ENCODE measurements around the gene BTBD2.

The BTBD2 gene

GRCh38 chr19:2056837-2057192 lies 41.3 kb upstream of the BTBD2 start:
- DNase-seq (ENCODE audit: low read depth), result no peak
- no peak for TF ChIP-seq CTCF (conservative IDR thresholded peaks at IDR 0.05; ENCODE audit: low read length)
- H3K4me3 ChIP-seq (ENCODE audit: low read length), result no peak overlapping the region

GRCh38 chr19:2055931-2056836 lies 40.7 kb upstream of the BTBD2 start:
- H3K4me3 ChIP-seq (ENCODE audit: low read length), result peak overlapping the region; percentile 60
- TF ChIP-seq CTCF (conservative IDR thresholded peaks at IDR 0.05; ENCODE audit: low read length), result no peak
- peak; percentile 92 for DNase-seq (ENCODE audit: low read depth)

DNA sequence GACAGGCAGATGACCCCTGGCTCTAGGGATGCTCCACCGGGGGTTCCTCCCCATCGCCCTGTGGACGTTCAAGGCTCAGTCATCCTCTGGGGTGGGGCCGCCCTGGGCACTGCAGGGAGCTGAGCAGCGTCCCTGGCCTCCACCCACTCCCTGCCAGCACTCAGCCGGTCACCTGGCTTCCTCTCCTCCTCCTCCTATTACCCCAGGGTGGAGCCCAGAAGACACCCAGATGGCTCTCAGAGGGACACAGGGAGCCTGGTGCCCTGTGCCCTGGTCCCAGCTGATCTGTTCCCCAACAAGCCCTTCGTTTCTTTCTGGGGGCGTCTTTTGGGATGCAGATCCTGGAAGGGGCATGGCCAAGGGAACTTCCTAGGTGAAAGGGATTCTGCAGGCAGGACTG lies 39.2 kb upstream of the BTBD2 start:
- H3K4me3 ChIP-seq (ENCODE audit: low read length), result no peak overlapping the region
- no peak for TF ChIP-seq CTCF (conservative IDR thresholded peaks at IDR 0.05; ENCODE audit: low read length)
- no peak for DNase-seq (ENCODE audit: low read depth)

DNA sequence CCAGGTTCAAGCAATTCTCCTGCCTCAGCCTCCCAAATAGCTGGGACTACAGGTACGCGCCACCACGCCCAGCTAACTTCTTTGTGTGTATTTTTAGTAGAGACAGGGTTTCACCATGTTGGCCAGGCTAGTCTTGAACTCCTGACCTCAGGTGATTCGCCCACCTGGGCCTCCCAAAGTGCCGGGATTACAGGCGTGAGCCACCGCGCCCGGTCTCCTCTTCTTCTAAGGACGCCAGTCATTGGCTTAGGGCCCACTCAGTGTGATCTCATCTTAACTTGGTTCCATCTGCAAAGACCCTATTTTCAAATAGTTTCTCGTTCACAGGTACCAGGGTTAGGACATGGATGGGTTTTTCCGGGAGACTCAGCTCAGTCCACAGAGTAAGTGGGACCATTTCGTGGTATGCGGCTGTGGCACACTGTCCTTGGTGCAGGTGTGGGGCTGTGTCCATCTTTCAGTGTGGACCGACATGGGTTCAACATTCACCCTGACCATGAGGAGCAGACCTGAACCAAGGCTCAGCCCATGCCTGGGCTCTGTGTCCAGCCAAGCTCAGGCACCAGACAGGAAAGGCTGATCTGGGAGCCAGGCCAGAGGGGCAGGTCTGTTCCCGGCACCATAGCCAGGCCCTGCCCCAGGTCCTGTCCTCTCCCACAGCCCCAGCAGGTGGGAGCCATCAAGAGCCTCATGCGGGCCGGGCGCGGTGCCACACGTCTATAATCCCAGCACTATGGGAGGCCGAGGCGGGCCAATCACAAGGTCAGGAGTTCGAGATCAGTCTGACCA lies 38.3 kb upstream of the BTBD2 start:
- no peak for DNase-seq (ENCODE audit: low read depth)
- TF ChIP-seq CTCF (conservative IDR thresholded peaks at IDR 0.05; ENCODE audit: low read length), result no peak

DNA sequence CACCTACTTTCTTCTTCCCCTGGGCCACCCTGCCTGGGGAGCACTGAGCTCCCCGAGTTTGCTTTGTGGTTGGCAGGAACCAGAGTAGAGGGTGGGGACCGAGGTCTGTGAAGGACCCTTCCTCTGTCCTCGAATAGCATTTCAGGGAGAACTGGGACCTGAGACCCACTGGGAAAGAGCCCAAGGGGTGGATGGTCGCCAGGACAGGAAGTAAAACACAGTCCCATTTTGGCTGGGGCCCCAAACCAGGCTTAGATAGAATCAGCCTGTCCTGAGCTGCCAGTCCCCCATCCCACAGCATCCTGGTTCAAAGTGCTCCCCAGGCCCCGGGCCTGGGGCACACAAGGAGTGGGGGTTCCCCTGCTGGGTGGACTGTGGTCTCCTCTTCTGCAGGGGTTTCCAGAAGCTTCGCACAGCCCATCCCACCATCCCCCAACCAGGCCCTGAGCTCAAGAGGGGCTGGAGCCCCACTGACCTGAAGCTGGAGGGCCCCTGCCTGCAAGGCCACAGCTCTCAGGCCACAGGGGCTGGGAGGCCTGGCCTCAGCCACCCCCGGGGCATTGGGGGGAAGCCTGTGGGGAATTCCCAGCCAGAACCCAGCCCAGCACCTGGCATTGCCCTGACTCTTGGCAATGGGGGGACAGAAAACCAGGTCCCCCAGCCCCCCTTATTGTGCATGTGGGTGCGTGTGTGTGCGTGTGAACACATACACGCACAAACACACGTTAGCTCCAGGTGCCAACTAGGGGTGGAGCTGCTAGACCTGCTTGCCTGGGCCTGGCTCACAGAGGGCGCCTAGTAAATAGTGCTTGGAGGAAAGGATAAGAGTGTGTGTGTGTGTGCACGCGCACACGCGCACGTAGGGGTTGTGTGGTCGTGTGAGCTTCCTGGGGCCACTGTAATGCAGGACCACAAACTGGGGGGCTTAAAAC lies 36.5 kb upstream of the BTBD2 start:
- DNase-seq (ENCODE audit: low read depth), result no peak
- TF ChIP-seq CTCF (conservative IDR thresholded peaks at IDR 0.05; ENCODE audit: low read length), result no peak
- no peak overlapping the region for H3K4me3 ChIP-seq (ENCODE audit: low read length)

More for the DNA sequence above, 38.3 kb upstream of the BTBD2 start:
- H3K4me3 ChIP-seq (ENCODE audit: low read length), result no peak overlapping the region

DNA sequence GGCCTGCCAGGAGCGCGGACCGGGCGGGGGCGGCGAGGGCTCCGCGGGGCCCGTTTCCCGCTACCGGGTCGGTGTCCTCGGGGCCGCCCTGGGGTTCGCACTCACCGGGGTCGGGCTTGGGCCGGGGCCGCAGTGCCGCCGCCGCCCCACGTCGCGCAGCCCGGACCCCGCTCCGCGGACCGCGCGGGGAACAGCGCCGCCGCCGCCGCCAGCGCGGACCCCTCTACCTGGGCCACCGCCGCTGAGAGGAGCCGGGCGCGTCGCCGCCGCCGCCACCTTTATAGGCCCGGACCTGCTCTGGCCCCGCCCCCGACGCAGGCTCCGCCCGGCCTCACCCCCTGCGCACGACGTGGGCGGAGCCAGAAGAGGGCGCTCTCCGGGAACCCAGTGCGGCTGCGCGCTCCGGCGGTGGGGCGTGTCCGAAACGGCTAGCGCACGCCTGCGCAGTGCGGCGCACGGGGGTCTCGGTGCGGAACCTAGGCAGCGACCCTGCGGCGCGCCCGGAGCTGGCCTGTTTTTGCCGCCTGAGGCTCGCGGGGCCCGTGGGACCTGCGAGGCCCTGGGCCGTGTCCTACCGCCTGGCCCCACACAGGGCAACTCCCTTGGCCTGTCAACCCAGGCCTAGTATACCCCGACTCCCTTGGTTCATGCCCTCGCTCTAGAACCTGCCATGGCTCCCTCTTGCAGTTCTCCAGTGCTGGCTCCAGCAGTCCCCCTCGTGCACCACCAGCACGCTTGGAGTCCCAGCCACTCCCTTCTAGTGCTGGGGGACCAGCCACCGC lies 35.7 kb upstream of the BTBD2 start, which contains the start of gene MKNK2:
Gene MKNK2 (minus strand): TSS at position 254 of the 782 bp plus-strand sequence. CDS start 393 bp downstream, outside the sequence.
- peak; percentile 44 for TF ChIP-seq CTCF (conservative IDR thresholded peaks at IDR 0.05; ENCODE audit: low read length)
- DNase-seq (ENCODE audit: low read depth), result peak; percentile 76
- H3K4me3 ChIP-seq (ENCODE audit: low read length), result peak within 1 kb of the TSS; percentile 88
